NB4 (cell line): ENCODE data around the gene SERPINA3.

Source experiments
- MYC ChIP-seq: IDR thresholded peaks from 2 replicates; pipeline ENCODE4 v1.6.1; 2011; ENCODE audit warnings: low read depth, low read length
- POLR2A ChIP-seq: IDR thresholded peaks from 2 replicates; pipeline ENCODE4 v1.6.1; 2011; ENCODE audit warnings: mild to moderate bottlenecking; ENCODE audit not compliant: insufficient read length; ENCODE audit errors: extremely low read depth
- TF ChIP-seq, protein P1 (sequence below): IDR thresholded peaks from 2 replicates; pipeline ENCODE4 v1.6.1; 2011; ENCODE audit warnings: low read depth, low read length
- TF ChIP-seq, protein P2 (sequence below): IDR thresholded peaks from one replicate; pipeline ENCODE4 v1.5.1; 2012; ENCODE audit warnings: low read depth, low read length

- no peak for TF ChIP-seq MYC
- TF ChIP-seq, protein P1, sequence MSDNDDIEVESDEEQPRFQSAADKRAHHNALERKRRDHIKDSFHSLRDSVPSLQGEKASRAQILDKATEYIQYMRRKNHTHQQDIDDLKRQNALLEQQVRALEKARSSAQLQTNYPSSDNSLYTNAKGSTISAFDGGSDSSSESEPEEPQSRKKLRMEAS = no peak
- TF ChIP-seq, protein P2, sequence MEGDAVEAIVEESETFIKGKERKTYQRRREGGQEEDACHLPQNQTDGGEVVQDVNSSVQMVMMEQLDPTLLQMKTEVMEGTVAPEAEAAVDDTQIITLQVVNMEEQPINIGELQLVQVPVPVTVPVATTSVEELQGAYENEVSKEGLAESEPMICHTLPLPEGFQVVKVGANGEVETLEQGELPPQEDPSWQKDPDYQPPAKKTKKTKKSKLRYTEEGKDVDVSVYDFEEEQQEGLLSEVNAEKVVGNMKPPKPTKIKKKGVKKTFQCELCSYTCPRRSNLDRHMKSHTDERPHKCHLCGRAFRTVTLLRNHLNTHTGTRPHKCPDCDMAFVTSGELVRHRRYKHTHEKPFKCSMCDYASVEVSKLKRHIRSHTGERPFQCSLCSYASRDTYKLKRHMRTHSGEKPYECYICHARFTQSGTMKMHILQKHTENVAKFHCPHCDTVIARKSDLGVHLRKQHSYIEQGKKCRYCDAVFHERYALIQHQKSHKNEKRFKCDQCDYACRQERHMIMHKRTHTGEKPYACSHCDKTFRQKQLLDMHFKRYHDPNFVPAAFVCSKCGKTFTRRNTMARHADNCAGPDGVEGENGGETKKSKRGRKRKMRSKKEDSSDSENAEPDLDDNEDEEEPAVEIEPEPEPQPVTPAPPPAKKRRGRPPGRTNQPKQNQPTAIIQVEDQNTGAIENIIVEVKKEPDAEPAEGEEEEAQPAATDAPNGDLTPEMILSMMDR = no peak
- no peak for TF ChIP-seq POLR2A
Measured at GRCh38 chr14:94597788-94598187, 14.4 kb upstream of the SERPINA3 start.
